Fibroblast of lung (primary cell): ENCODE results near the gene F10. TPM values are rescaled to one million over a fixed set of nuclear protein-coding genes. Genes with fewer than 3 reads are reported as not detected.

Source experiments
- DNase-seq, 2 donors: peaks; one replicate each; pipeline versions ENCODE4 v3.0.0 to v3.0.0-alpha.2; 2010; ENCODE audit warnings: low read depth in 2 of 2
- H2AFZ ChIP-seq: 2 replicates; pipeline ENCODE4 v1.5.1; 2012; ENCODE audit warnings: low read length, control low read depth, inconsistent platforms
- H3K27ac ChIP-seq: 2 replicates; pipeline ENCODE4 v1.5.1; 2011; ENCODE audit warnings: low read length, control low read depth; ENCODE audit not compliant: insufficient read depth
- H3K27me3 ChIP-seq: 2 replicates; pipeline ENCODE4 v1.5.1; 2011; ENCODE audit warnings: mild to moderate bottlenecking, low read length; ENCODE audit not compliant: control insufficient read depth, insufficient read depth
- H3K36me3 ChIP-seq: 2 replicates; pipeline ENCODE4 v1.5.1; 2011; ENCODE audit warnings: low read length; ENCODE audit not compliant: control insufficient read depth, insufficient read depth
- H3K4me1 ChIP-seq: 2 replicates; pipeline ENCODE4 v1.5.1; 2011; ENCODE audit warnings: low read length; ENCODE audit not compliant: control insufficient read depth, insufficient read depth; ENCODE audit errors: extremely low read depth
- H3K4me2 ChIP-seq: 2 replicates; pipeline ENCODE4 v1.5.1; 2011; ENCODE audit warnings: low read length, control low read depth; ENCODE audit not compliant: insufficient read depth; ENCODE audit errors: extremely low read depth
- H3K4me3 ChIP-seq, 4 experiments: fragments of 200-600 bp in 1 of 4; sonication (generic) in 1 of 4; replicated peaks in 1 of 4; 2 replicates each; pipeline ENCODE4 v1.5.1; 2011 to 2016; ENCODE audit warnings: low read length in 4 of 4, low read depth in 3 of 4, mild to moderate bottlenecking in 3 of 4, control low read depth in 2 of 4, inconsistent platforms in 1 of 4, mixed read lengths in 1 of 4; ENCODE audit not compliant: insufficient read depth in 1 of 4; ENCODE audit errors: control extremely low read depth in 1 of 4
- H3K79me2 ChIP-seq: 2 replicates; pipeline ENCODE4 v1.5.1; 2012; ENCODE audit warnings: mild to moderate bottlenecking, low read length, inconsistent platforms; ENCODE audit not compliant: control insufficient read depth, insufficient read depth
- H3K9ac ChIP-seq: 2 replicates; pipeline ENCODE4 v1.5.1; 2011; ENCODE audit warnings: mild to moderate bottlenecking, low read length, control low read depth; ENCODE audit not compliant: insufficient read depth
- H3K9me3 ChIP-seq: 2 replicates; pipeline ENCODE4 v1.5.1; 2012; ENCODE audit warnings: low read depth, low read length; ENCODE audit not compliant: control insufficient read depth, insufficient read depth
- H4K20me1 ChIP-seq: 2 replicates; pipeline ENCODE4 v1.5.1; 2011; ENCODE audit warnings: low read length; ENCODE audit not compliant: control insufficient read depth, insufficient read depth; ENCODE audit errors: extremely low read depth
- EZH2 ChIP-seq: IDR thresholded peaks from 2 replicates; pipeline ENCODE4 v1.5.1; 2012; ENCODE audit warnings: low read length, control low read depth, mild to moderate bottlenecking; ENCODE audit errors: missing control alignments
- polyA plus RNA-seq, 2 donors: library from polyadenylated mRNA; depleted of rRNA in 1 of 2; stranded (reverse) in 1 of 2; unstranded in 1 of 2; fragments of >200 nt; gene quantifications; 2 replicates each; pipeline ENCODE4 v1.2.1, GENCODE V29; 2011 to 2012; ENCODE audit warnings: missing spikeins in 1 of 2
- total RNA-seq: library from RNA; depleted of rRNA; stranded (reverse); fragments of >200 nt; gene quantifications from 2 replicates; pipeline ENCODE4 v1.2.1, GENCODE V29; 2014
- TF ChIP-seq, protein P1 (sequence below), 2 donors: IDR thresholded peaks in 1 of 2; conservative IDR thresholded peaks in 1 of 2; 1 replicate in 1 of 2; 2 replicates in 1 of 2; pipeline ENCODE4 v1.5.1; 2011 to 2012; ENCODE audit warnings: low read length in 2 of 2, control low read depth in 1 of 2, inconsistent platforms in 1 of 2, low read depth in 1 of 2, mild to moderate bottlenecking in 1 of 2

Gene F10
- total and polyA plus RNA-seq, 2 donors (not counting 1 experiment from before 2014, with no cell fraction given): 39.9 to 41.5 TPM

DNA sequence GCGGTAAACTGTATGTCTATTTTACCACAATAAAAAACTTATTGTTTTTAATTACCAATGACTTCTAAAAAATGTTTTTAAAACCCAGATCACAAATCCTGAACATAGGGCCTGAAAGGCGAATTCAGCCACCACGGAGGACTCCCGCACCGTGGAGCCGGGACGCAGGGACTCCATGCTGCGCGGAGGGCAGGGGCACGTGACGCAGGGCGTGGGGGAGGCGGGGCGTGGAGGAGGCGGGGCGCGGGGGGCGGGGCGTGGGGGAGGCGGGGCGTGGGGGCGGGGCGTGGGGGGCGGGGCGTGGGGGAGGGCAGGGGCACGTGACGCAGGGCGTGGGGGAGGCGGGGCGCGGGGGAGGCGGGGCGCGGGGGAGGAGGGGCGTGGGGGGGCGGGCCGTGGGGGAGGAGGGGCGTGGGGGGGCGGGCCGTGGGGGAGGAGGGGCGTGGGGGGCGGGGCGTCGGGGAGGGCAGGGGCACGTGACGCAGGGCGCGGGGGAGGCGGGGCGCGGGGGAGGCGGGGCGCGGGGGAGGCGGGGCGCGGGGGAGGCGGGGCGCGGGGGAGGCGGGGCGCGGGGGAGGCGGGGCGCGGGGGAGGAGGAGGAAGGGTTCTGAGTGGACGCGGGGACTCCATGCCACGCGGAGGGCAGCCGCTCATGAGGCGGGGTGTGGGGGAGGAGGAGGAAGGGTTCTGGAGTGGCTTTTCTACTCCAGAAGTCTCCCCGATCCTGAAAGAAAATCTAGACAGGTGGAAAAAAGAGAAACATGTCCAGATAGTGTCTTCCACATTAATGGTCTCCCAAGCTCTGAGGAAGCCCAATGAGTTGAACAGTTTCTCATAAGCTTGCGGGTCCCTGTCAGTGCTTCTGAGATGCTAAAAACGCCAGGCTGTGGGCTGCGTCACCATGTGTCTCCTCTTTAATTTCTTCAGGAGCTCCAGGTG, 31.5 kb downstream of the F10 start:
- no peaks in the 10 kb centered on the region for H3K79me2 ChIP-seq
- peak overlapping the region; percentile 72 for H3K27ac ChIP-seq
- H3K9me3 ChIP-seq: no peaks in the 10 kb centered on the region
- H2AFZ ChIP-seq: peak overlapping the region; percentile 73
- no peak overlapping the region for H3K9ac ChIP-seq
- no peaks in the 10 kb centered on the region for H3K27me3 ChIP-seq
- peaks cover 14% of the 10 kb centered on the region for H3K4me1 ChIP-seq
- peak; percentile 63 to 69 for DNase-seq
- H4K20me1 ChIP-seq: no peaks in the 10 kb centered on the region
- peak overlapping the region; percentile 21 to 49 (median 40) for H3K4me3 ChIP-seq
- no peaks in the 10 kb centered on the region for H3K36me3 ChIP-seq
- peak overlapping the region; percentile 85 for H3K4me2 ChIP-seq
- no peak for TF ChIP-seq EZH2
- TF ChIP-seq, protein P1, sequence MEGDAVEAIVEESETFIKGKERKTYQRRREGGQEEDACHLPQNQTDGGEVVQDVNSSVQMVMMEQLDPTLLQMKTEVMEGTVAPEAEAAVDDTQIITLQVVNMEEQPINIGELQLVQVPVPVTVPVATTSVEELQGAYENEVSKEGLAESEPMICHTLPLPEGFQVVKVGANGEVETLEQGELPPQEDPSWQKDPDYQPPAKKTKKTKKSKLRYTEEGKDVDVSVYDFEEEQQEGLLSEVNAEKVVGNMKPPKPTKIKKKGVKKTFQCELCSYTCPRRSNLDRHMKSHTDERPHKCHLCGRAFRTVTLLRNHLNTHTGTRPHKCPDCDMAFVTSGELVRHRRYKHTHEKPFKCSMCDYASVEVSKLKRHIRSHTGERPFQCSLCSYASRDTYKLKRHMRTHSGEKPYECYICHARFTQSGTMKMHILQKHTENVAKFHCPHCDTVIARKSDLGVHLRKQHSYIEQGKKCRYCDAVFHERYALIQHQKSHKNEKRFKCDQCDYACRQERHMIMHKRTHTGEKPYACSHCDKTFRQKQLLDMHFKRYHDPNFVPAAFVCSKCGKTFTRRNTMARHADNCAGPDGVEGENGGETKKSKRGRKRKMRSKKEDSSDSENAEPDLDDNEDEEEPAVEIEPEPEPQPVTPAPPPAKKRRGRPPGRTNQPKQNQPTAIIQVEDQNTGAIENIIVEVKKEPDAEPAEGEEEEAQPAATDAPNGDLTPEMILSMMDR (conservative IDR thresholded peaks at IDR 0.05 in 1 of 2, IDR thresholded peaks at IDR 0.05 in 1 of 2; ENCODE audit: low read depth in 1 of 2, low read length in 2 of 2): no peak

- Histone ChIP-seq H3K36me3 (no peaks in the 10 kb centered on the region), H3K27ac (no peak overlapping the region), H3K4me1 (peaks cover 14% of the 10 kb centered on the region), H3K27me3 (no peaks in the 10 kb centered on the region), H3K9ac (no peak overlapping the region), H4K20me1 (no peaks in the 10 kb centered on the region), H3K4me3 (no peak overlapping the region), H3K79me2 (no peaks in the 10 kb centered on the region), H2AFZ (no peak overlapping the region), H3K4me2 (no peak overlapping the region), H3K9me3 (no peaks in the 10 kb centered on the region)
- TF ChIP-seq EZH2: no peak
- TF ChIP-seq, protein P1 (conservative IDR thresholded peaks at IDR 0.05 in 1 of 2, IDR thresholded peaks at IDR 0.05 in 1 of 2; ENCODE audit: low read depth in 1 of 2, low read length in 2 of 2): no peak
- DNase-seq: no peak
Observed at GRCh38 chr13:113155201-113155600, 32.6 kb downstream of the F10 start.

GRCh38 chr13:113155982-113156655, 33.5 kb downstream of the F10 start:
- peaks cover 14% of the 10 kb centered on the region for H3K4me1 ChIP-seq
- H3K9me3 ChIP-seq: no peaks in the 10 kb centered on the region
- no peaks in the 10 kb centered on the region for H3K79me2 ChIP-seq
- H2AFZ ChIP-seq: no peak overlapping the region
- H3K36me3 ChIP-seq: no peaks in the 10 kb centered on the region
- TF ChIP-seq, protein P1 (conservative IDR thresholded peaks at IDR 0.05 in 1 of 2, IDR thresholded peaks at IDR 0.05 in 1 of 2; ENCODE audit: low read depth in 1 of 2, low read length in 2 of 2): no peak
- TF ChIP-seq EZH2: no peak
- no peaks in the 10 kb centered on the region for H4K20me1 ChIP-seq
- DNase-seq: no peak
- H3K9ac ChIP-seq: no peak overlapping the region
- no peak overlapping the region for H3K27ac ChIP-seq
- H3K27me3 ChIP-seq: no peaks in the 10 kb centered on the region
- no peak overlapping the region for H3K4me2 ChIP-seq
- H3K4me3 ChIP-seq: no peak overlapping the region
